ENCODE measurements around the gene POMT2. TPM values are rescaled to one million over a fixed set of nuclear protein-coding genes. Genes with fewer than 3 reads are reported as not detected.

Gene POMT2
- total RNA-seq, 2 donors from 2014 or later = 8.4 to 101 TPM

DNA sequence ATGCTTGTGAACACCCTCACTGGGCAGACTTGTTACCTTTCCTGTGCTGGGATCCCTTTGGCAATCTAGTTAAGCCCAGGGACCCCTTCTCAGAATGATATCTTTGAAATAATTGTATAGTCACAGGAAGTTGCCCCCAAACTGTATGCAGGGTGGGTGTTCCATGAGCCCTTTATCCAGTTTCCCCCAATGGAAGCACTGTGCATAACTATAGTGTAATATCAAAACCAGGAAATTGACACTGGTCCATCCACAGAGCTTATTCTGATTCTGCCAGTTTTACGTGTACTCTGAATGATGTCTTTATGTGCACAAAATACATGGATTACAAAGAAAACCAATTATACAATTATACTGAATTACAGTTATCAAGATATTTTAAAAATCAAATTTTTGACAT lies 73.9 kb downstream of the POMT2 start:
- intact Hi-C loops (cut with DNase I) = no loop called here
- no peak for DNase-seq (ENCODE audit: low spot score)

DNA sequence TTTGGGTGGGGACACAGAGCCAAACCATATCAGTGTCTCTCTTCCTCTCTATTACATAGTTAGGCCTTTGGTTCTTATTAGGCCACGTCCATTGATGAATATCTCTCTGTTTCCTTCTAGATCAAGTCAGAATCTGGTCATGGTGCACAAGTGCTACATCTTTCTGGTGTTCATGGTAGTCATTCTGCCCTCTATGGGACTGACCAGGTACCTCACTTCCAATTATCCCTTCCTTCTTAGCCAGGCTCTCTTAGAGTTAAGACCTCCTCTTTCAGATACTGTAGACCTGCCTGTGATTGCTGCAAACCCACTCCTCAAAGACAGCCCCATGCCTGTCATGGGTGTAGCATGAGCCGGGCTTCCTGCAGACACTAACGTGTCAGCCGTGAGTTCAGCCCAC lies 74.9 kb downstream of the POMT2 start:
- H3K27me3 ChIP-seq (replicated peaks; ENCODE audit: insufficient read depth) = no peaks in the 10 kb centered on the region
- 86% methylated on average over 4 of the region's 4 CpGs for WGBS

More for the DNA sequence above, 73.9 kb downstream of the POMT2 start:
- Histone ChIP-seq H3K27ac (no peak overlapping the region), H3K4me1 (replicated peaks) (no peaks in the 10 kb centered on the region), H3K4me3 (no peak overlapping the region), H3K9me3 (no peaks in the 10 kb centered on the region), H3K36me3 (no peaks in the 10 kb centered on the region), H3K27me3 (replicated peaks; ENCODE audit: insufficient read depth) (no peaks in the 10 kb centered on the region)
- TF ChIP-seq POLR2A (IDR thresholded peaks at IDR 0.05) (no peak), POLR2AphosphoS5 (IDR thresholded peaks at IDR 0.05) (no peak)
- TF ChIP-seq, protein P1, sequence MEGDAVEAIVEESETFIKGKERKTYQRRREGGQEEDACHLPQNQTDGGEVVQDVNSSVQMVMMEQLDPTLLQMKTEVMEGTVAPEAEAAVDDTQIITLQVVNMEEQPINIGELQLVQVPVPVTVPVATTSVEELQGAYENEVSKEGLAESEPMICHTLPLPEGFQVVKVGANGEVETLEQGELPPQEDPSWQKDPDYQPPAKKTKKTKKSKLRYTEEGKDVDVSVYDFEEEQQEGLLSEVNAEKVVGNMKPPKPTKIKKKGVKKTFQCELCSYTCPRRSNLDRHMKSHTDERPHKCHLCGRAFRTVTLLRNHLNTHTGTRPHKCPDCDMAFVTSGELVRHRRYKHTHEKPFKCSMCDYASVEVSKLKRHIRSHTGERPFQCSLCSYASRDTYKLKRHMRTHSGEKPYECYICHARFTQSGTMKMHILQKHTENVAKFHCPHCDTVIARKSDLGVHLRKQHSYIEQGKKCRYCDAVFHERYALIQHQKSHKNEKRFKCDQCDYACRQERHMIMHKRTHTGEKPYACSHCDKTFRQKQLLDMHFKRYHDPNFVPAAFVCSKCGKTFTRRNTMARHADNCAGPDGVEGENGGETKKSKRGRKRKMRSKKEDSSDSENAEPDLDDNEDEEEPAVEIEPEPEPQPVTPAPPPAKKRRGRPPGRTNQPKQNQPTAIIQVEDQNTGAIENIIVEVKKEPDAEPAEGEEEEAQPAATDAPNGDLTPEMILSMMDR (IDR thresholded peaks at IDR 0.05) = no peak
- WGBS = 81% methylated on average over 1 of the region's 1 CpG

DNA sequence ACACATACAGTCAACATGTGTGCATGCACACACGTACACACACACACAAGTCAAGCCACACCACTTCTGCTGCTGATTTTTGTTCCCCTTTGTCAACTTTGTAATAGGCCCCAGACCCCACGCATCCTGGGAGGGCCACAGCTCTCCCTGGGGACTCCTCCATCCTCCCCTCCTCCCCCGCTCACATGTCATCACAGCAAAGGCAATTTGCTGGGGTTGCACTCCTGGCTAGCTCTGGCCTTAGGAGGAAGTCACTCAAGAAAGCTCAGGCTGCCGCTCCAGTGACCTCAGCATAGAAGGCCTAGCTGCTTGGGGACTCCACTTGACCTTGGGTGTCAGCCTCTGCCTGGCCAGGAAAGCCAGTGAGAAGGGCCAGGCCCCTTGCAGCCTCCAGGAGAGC lies 76.8 kb downstream of the POMT2 start:
- H3K4me1 ChIP-seq (replicated peaks) = no peaks in the 10 kb centered on the region
- 62% methylated on average over 4 of the region's 4 CpGs for WGBS
- no peaks in the 10 kb centered on the region for H3K9me3 ChIP-seq
- no peaks in the 10 kb centered on the region for H3K36me3 ChIP-seq
- H3K4me3 ChIP-seq = no peak overlapping the region
- intact Hi-C loops (cut with DNase I) = no loop called here
- no peaks in the 10 kb centered on the region for H3K27me3 ChIP-seq (replicated peaks; ENCODE audit: insufficient read depth)
- H3K27ac ChIP-seq = no peak overlapping the region
- no peak for DNase-seq (ENCODE audit: low spot score)
- TF ChIP-seq, protein P1 (IDR thresholded peaks at IDR 0.05) = no peak
- TF ChIP-seq POLR2AphosphoS5 (IDR thresholded peaks at IDR 0.05) = no peak
- TF ChIP-seq POLR2A (IDR thresholded peaks at IDR 0.05) = no peak

More for the DNA sequence above, 74.9 kb downstream of the POMT2 start:
- H3K4me3 ChIP-seq = no peak overlapping the region
- no peak for DNase-seq (ENCODE audit: low spot score)
- no peak overlapping the region for H3K27ac ChIP-seq
- TF ChIP-seq POLR2AphosphoS5 (IDR thresholded peaks at IDR 0.05) = no peak
- TF ChIP-seq, protein P1 (IDR thresholded peaks at IDR 0.05) = no peak
- no peak for TF ChIP-seq POLR2A (IDR thresholded peaks at IDR 0.05)
- H3K9me3 ChIP-seq = no peaks in the 10 kb centered on the region
- intact Hi-C loops (cut with DNase I) = no loop called here
- no peaks in the 10 kb centered on the region for H3K36me3 ChIP-seq
- no peaks in the 10 kb centered on the region for H3K4me1 ChIP-seq (replicated peaks)

DNA sequence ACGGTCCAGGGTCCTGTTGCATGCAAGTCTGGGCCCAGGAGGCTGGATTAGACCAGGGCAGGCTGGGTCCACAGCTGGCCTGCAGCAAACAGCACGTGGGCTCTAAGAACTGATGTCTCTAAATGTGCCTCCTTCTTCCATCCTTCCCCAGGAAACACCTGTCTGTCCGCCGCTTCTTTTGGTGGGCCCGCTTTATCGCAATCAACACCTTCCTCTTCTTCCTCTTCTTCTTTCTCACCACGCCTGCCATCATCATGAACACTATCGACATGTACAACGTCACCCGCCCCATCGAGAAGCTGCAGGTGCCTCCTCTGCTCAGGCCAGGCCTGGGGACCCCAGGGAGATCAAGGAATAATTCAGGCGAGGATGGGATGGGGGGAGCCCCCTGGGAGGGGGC lies 77.9 kb downstream of the POMT2 start:
- no peaks in the 10 kb centered on the region for H3K36me3 ChIP-seq
- 80% methylated on average over 12 of the region's 12 CpGs for WGBS
- no peak for DNase-seq (ENCODE audit: low spot score)
- no peak for TF ChIP-seq POLR2AphosphoS5 (IDR thresholded peaks at IDR 0.05)
- TF ChIP-seq POLR2A (IDR thresholded peaks at IDR 0.05) = no peak
- TF ChIP-seq, protein P1 (IDR thresholded peaks at IDR 0.05) = no peak
- intact Hi-C loops (cut with DNase I) = no loop called here
- H3K27ac ChIP-seq = no peak overlapping the region
- H3K9me3 ChIP-seq = no peaks in the 10 kb centered on the region
- H3K4me1 ChIP-seq (replicated peaks) = no peaks in the 10 kb centered on the region
- no peak overlapping the region for H3K4me3 ChIP-seq
- no peaks in the 10 kb centered on the region for H3K27me3 ChIP-seq (replicated peaks; ENCODE audit: insufficient read depth)

DNA sequence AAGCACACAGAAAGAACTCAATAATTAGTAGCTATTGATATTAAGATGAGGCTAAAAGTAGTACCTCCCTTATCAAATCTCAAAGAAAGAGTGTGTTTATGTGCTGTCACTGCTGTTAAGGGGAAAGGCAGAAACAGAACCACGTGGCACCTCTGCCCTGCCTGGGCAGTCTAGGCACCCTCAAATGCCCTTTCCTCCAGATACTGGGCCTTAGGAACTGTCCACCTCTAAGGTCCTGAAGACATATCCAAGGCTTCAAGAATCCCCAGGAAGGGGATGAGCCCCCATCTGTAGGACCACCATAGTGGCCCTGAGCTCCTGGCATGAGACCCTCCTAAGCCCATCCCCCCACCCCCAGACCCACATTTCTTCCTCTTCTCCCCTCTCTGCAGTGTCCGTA lies 78.7 kb downstream of the POMT2 start:
- intact Hi-C loops (cut with DNase I) = no loop called here
- Histone ChIP-seq H3K4me3 (no peak overlapping the region), H3K4me1 (replicated peaks) (no peaks in the 10 kb centered on the region), H3K27me3 (replicated peaks; ENCODE audit: insufficient read depth) (no peaks in the 10 kb centered on the region), H3K27ac (no peak overlapping the region), H3K36me3 (no peaks in the 10 kb centered on the region), H3K9me3 (no peaks in the 10 kb centered on the region)
- 58% methylated on average over 2 of the region's 2 CpGs for WGBS
- TF ChIP-seq, protein P1 (IDR thresholded peaks at IDR 0.05) = no peak
- TF ChIP-seq POLR2AphosphoS5 (IDR thresholded peaks at IDR 0.05) (no peak), POLR2A (IDR thresholded peaks at IDR 0.05) (no peak)
- no peak for DNase-seq (ENCODE audit: low spot score)
